Smooth muscle cell (in vitro differentiated cells): Measurements from ENCODE around the gene PAPPA2. TPM values are rescaled to one million over a fixed set of nuclear protein-coding genes. Genes with fewer than 3 reads are reported as not detected.

Source experiments
- DNase-seq: peaks from one replicate; lab custom pipeline; 2025; ENCODE audit not compliant: unreplicated experiment; lab: John Stamatoyannopoulos, UW
- H2AFZ ChIP-seq: fragments of 200-600 bp; sonication (generic); 2 replicates; pipeline ENCODE4 v1.6.0; 2016; ENCODE audit warnings: antibody characterized with exemption, low read depth, mild to moderate bottlenecking
- H3F3A ChIP-seq: fragments of 200-600 bp; sonication (generic); 2 replicates; pipeline ENCODE4 v1.6.0; 2017; ENCODE audit warnings: antibody characterized with exemption, low read depth
- H3K27ac ChIP-seq: fragments of 200-600 bp; sonication (generic); 2 replicates; pipeline ENCODE4 v1.5.1; 2016; ENCODE audit warnings: low read depth, mild to moderate bottlenecking
- H3K27me3 ChIP-seq: fragments of 200-600 bp; sonication (generic); 2 replicates; pipeline ENCODE4 v1.6.1; 2016; ENCODE audit warnings: low read depth, mild to moderate bottlenecking
- H3K36me3 ChIP-seq: fragments of 200-600 bp; sonication (generic); 2 replicates; pipeline ENCODE4 v1.5.1; 2016; ENCODE audit warnings: low read depth
- H3K4me1 ChIP-seq: fragments of 200-600 bp; sonication (generic); 2 replicates; pipeline ENCODE4 v1.5.1; 2016; ENCODE audit warnings: low read depth
- H3K4me2 ChIP-seq: fragments of 200-600 bp; sonication (generic); 2 replicates; pipeline ENCODE4 v1.6.0; 2016; ENCODE audit warnings: mild to moderate bottlenecking
- H3K4me3 ChIP-seq: fragments of 200-600 bp; sonication (generic); 2 replicates; pipeline ENCODE4 v1.5.1; 2016; ENCODE audit warnings: mild to moderate bottlenecking
- H3K79me2 ChIP-seq: fragments of 200-600 bp; sonication (generic); 2 replicates; pipeline ENCODE4 v1.6.0; 2016; ENCODE audit warnings: low read depth, mild to moderate bottlenecking
- H3K9ac ChIP-seq: fragments of 200-600 bp; sonication (generic); 2 replicates; pipeline ENCODE4 v1.6.0; 2016; ENCODE audit warnings: low read depth
- H3K9me3 ChIP-seq: fragments of 200-600 bp; sonication (generic); replicated peaks from 2 replicates; pipeline ENCODE4 v1.5.1; 2016; ENCODE audit warnings: low read depth
- H4K20me1 ChIP-seq: fragments of 200-600 bp; sonication (generic); 2 replicates; pipeline ENCODE4 v1.6.0; 2016; ENCODE audit warnings: low read depth
- CTCF ChIP-seq: fragments of 200-600 bp; sonication (generic); IDR thresholded peaks from 2 replicates; pipeline ENCODE4 v1.5.1; 2017; ENCODE audit warnings: borderline replicate concordance, mild to moderate bottlenecking, antibody characterized with exemption; ENCODE audit not compliant: insufficient read depth, poor library complexity, severe bottlenecking
- WGBS: methylation state at CpG from one replicate; pipeline ENCODE4 v1.1.7; 2016; ENCODE audit warnings: low lambda C conversion rate; 5-methylcytosine and 5-hydroxymethylcytosine counted together
- polyA plus RNA-seq: library from polyadenylated mRNA; unstranded; fragments of >200 nt; fragmentation: Nextera tagmentation; extraction: Ambion mirVana; gene quantifications from 2 replicates; pipeline ENCODE4 v1.2.1, GENCODE V29; 2016
- total RNA-seq: library from RNA; depleted of rRNA; stranded (reverse); fragments of >200 nt; gene quantifications from 2 replicates; pipeline ENCODE4 v1.2.3, GENCODE V29; 2014

Gene PAPPA2
- total and polyA plus RNA-seq, 2 experiments from 2014 or later, result 0.03 to 0.27 TPM

GRCh38 chr1:176605176-176605575, 142.2 kb downstream of the PAPPA2 start:
- no peaks in the 10 kb centered on the region for H4K20me1 ChIP-seq
- H3K9me3 ChIP-seq, result no peaks in the 10 kb centered on the region
- H3K9ac ChIP-seq, result no peak overlapping the region
- WGBS, result 83% methylated on average over 1 of the region's 1 CpG
- H3K4me2 ChIP-seq, result peak overlapping the region; percentile 12
- no peaks in the 10 kb centered on the region for H3K36me3 ChIP-seq
- peaks cover 8% of the 10 kb centered on the region for H3F3A ChIP-seq
- H3K4me1 ChIP-seq, result no peaks in the 10 kb centered on the region
- no peak for TF ChIP-seq CTCF
- no peak overlapping the region for H2AFZ ChIP-seq
- H3K79me2 ChIP-seq, result no peaks in the 10 kb centered on the region
- H3K4me3 ChIP-seq, result no peak overlapping the region
- no peak overlapping the region for H3K27ac ChIP-seq
- H3K27me3 ChIP-seq, result no peaks in the 10 kb centered on the region
- no peak for DNase-seq

- no peak for TF ChIP-seq CTCF
- Histone ChIP-seq H3K79me2 (no peaks in the 10 kb centered on the region), H3K9me3 (no peaks in the 10 kb centered on the region), H3F3A (no peaks in the 10 kb centered on the region), H4K20me1 (no peaks in the 10 kb centered on the region), H3K27me3 (no peaks in the 10 kb centered on the region), H3K4me2 (peak overlapping the region; percentile 58), H3K4me3 (no peak overlapping the region), H2AFZ (no peak overlapping the region), H3K9ac (no peak overlapping the region), H3K36me3 (no peaks in the 10 kb centered on the region), H3K27ac (no peak overlapping the region), H3K4me1 (no peaks in the 10 kb centered on the region)
- 64% methylated on average over 3 of the region's 3 CpGs for WGBS
- DNase-seq, result no peak
Measured at GRCh38 chr1:176609556-176610408, 146.8 kb downstream of the PAPPA2 start.

- H3K4me2 ChIP-seq, result no peak overlapping the region
- no peak overlapping the region for H3K9ac ChIP-seq
- no peak overlapping the region for H3K4me3 ChIP-seq
- no peaks in the 10 kb centered on the region for H3K4me1 ChIP-seq
- no peaks in the 10 kb centered on the region for H4K20me1 ChIP-seq
- no peaks in the 10 kb centered on the region for H3K9me3 ChIP-seq
- 72% methylated on average over 4 of the region's 4 CpGs for WGBS
- TF ChIP-seq CTCF, result no peak
- no peaks in the 10 kb centered on the region for H3F3A ChIP-seq
- no peaks in the 10 kb centered on the region for H3K27me3 ChIP-seq
- no peaks in the 10 kb centered on the region for H3K36me3 ChIP-seq
- DNase-seq, result no peak
- H2AFZ ChIP-seq, result no peak overlapping the region
- no peak overlapping the region for H3K27ac ChIP-seq
- no peaks in the 10 kb centered on the region for H3K79me2 ChIP-seq
Measured at GRCh38 chr1:176612791-176613190, 149.8 kb downstream of the PAPPA2 start.

GRCh38 chr1:176617881-176618280, 154.9 kb downstream of the PAPPA2 start:
- Histone ChIP-seq H3K79me2 (no peaks in the 10 kb centered on the region), H3K36me3 (no peaks in the 10 kb centered on the region), H3K27me3 (no peaks in the 10 kb centered on the region), H3K4me3 (no peak overlapping the region), H2AFZ (no peak overlapping the region), H3K4me1 (no peaks in the 10 kb centered on the region), H3F3A (no peaks in the 10 kb centered on the region), H3K9ac (no peak overlapping the region), H3K9me3 (no peaks in the 10 kb centered on the region), H3K27ac (no peak overlapping the region), H4K20me1 (no peaks in the 10 kb centered on the region), H3K4me2 (no peak overlapping the region)
- DNase-seq, result no peak
- TF ChIP-seq CTCF, result no peak
